Endodermal cell (in vitro differentiated cells): Measurements from ENCODE around the gene TKFC. TPM values are rescaled to one million over a fixed set of nuclear protein-coding genes. Genes with fewer than 3 reads are reported as not detected.
A peak's percentile ranks its signal among the peaks of the same experiment; 100 is the strongest.

Source experiments
- DNase-seq: peaks from one replicate; pipeline ENCODE4 v3.0.0-alpha.2; 2017
- H3K27ac ChIP-seq: 2 replicates; pipeline ENCODE4 v1.5.1; 2013; ENCODE audit warnings: mild to moderate bottlenecking, low read depth, low read length, moderate library complexity
- H3K27me3 ChIP-seq: 2 replicates; pipeline ENCODE4 v1.6.1; 2013; ENCODE audit warnings: mild to moderate bottlenecking, low read length, moderate library complexity; ENCODE audit not compliant: insufficient read depth, control insufficient read depth, poor library complexity, severe bottlenecking
- H3K36me3 ChIP-seq: 2 replicates; pipeline ENCODE4 v1.7.0; 2013; ENCODE audit warnings: mild to moderate bottlenecking, low read length, moderate library complexity; ENCODE audit not compliant: control insufficient read depth, insufficient read depth
- H3K4me1 ChIP-seq: one replicate; pipeline ENCODE4 v1.7.0; 2013; ENCODE audit warnings: low read length; ENCODE audit not compliant: control insufficient read depth, insufficient read depth
- H3K4me3 ChIP-seq: 2 replicates; pipeline ENCODE4 v1.5.1; 2013; ENCODE audit warnings: mild to moderate bottlenecking, low read length, moderate library complexity
- H3K9ac ChIP-seq: 2 replicates; pipeline ENCODE4 v1.6.1; 2013; ENCODE audit warnings: mild to moderate bottlenecking, low read length, moderate library complexity; ENCODE audit not compliant: poor library complexity, severe bottlenecking; ENCODE audit errors: extremely low read depth
- H3K9me3 ChIP-seq: 2 replicates; pipeline ENCODE4 v1.6.1; 2013; ENCODE audit warnings: mild to moderate bottlenecking, low read length, moderate library complexity; ENCODE audit not compliant: control insufficient read depth
- H3K27ac Mint-ChIP-seq: 2 replicates; pipeline ENCODE4 v1.8.0; 2020; ENCODE audit warnings: mixed read lengths
- H3K27me3 Mint-ChIP-seq: 2 replicates; pipeline ENCODE4 v1.8.0; 2021; ENCODE audit warnings: mild to moderate bottlenecking, mixed read lengths; ENCODE audit not compliant: insufficient read depth
- H3K36me3 Mint-ChIP-seq: 2 replicates; pipeline ENCODE4 v1.8.0; 2020; ENCODE audit warnings: low read depth, mixed read lengths
- H3K4me1 Mint-ChIP-seq: 2 replicates; pipeline ENCODE4 v1.8.0; 2020; ENCODE audit warnings: mixed read lengths
- H3K4me3 Mint-ChIP-seq: 2 replicates; pipeline ENCODE4 v1.8.0; 2020; ENCODE audit warnings: mild to moderate bottlenecking, moderate library complexity, mixed read lengths
- H3K9me3 Mint-ChIP-seq: 2 replicates; pipeline ENCODE4 v1.8.0; 2020; ENCODE audit warnings: mild to moderate bottlenecking, mixed read lengths
- CTCF ChIP-seq: fragments of 200-600 bp; sonication (generic); conservative IDR thresholded peaks from 2 replicates; pipeline ENCODE4 v1.5.0; 2021; ENCODE audit warnings: antibody characterized with exemption, mild to moderate bottlenecking
- WGBS, 2 experiments: methylation state at CpG; one replicate each; pipeline versions ENCODE4 v1.1.5 to v1.1.7; 2013; ENCODE audit warnings: missing lambda C conversion rate in 2 of 2, mixed read lengths in 1 of 2; ENCODE audit not compliant: insufficient coverage in 1 of 2, insufficient read length in 1 of 2; 5-methylcytosine and 5-hydroxymethylcytosine counted together
- total RNA-seq, 2 donors: library from RNA; stranded (reverse); fragmentation: NEBNext Ultra II Directional in 1 of 2; extraction: Animal tissue kit (Norgen Biotek cat#: 25700) in 1 of 2; gene quantifications; 2 replicates in 1 of 2; 3 replicates in 1 of 2; pipeline ENCODE4 v1.2.1, GENCODE V29; 2021

Gene TKFC
- total RNA-seq, 2 donors from 2014 or later = 93.7 to 116 TPM

GRCh38 chr11:61372659-61373420 lies 39.8 kb downstream of the TKFC start:
- H3K4me3 Mint-ChIP-seq = no peak overlapping the region
- 96 to 97% methylated on average over 7 to 8 of the region's 8 CpGs for WGBS, 2 experiments
- peaks cover 70% of the 10 kb centered on the region for H3K36me3 ChIP-seq
- H3K9ac ChIP-seq = no peak overlapping the region
- H3K27ac ChIP-seq = no peak overlapping the region
- peaks cover 58% of the 10 kb centered on the region for H3K9me3 ChIP-seq
- no peak for DNase-seq
- H3K4me3 ChIP-seq = peak overlapping the region; percentile 65
- no peaks in the 10 kb centered on the region for H3K4me1 Mint-ChIP-seq
- H3K4me1 ChIP-seq = no peaks in the 10 kb centered on the region
- H3K27me3 ChIP-seq = no peaks in the 10 kb centered on the region
- TF ChIP-seq CTCF = no peak
- peaks cover 79% of the 10 kb centered on the region for H3K36me3 Mint-ChIP-seq
- no peaks in the 10 kb centered on the region for H3K27me3 Mint-ChIP-seq
- no peak overlapping the region for H3K27ac Mint-ChIP-seq
- peaks cover 48% of the 10 kb centered on the region for H3K9me3 Mint-ChIP-seq

- no peaks in the 10 kb centered on the region for H3K4me1 ChIP-seq
- no peak overlapping the region for H3K4me3 ChIP-seq
- H3K36me3 Mint-ChIP-seq = peaks cover 51% of the 10 kb centered on the region
- H3K27ac Mint-ChIP-seq = no peak overlapping the region
- H3K9me3 Mint-ChIP-seq = peaks cover 45% of the 10 kb centered on the region
- no peaks in the 10 kb centered on the region for H3K27me3 ChIP-seq
- no peak overlapping the region for H3K9ac ChIP-seq
- H3K36me3 ChIP-seq = peaks cover 45% of the 10 kb centered on the region
- no peak for DNase-seq
- H3K27ac ChIP-seq = no peak overlapping the region
- peaks cover 58% of the 10 kb centered on the region for H3K9me3 ChIP-seq
- 93 to 95% methylated on average over 6 of the region's 6 CpGs for WGBS, 2 experiments
- no peaks in the 10 kb centered on the region for H3K4me1 Mint-ChIP-seq
- no peak overlapping the region for H3K4me3 Mint-ChIP-seq
- no peaks in the 10 kb centered on the region for H3K27me3 Mint-ChIP-seq
- TF ChIP-seq CTCF = no peak
These were observed 42.7 kb downstream of the TKFC start for GRCh38 chr11:61375761-61376108.

- Mint-ChIP-seq H3K4me1 (no peaks in the 10 kb centered on the region), H3K4me3 (no peak overlapping the region), H3K9me3 (peaks cover 29% of the 10 kb centered on the region), H3K27ac (no peak overlapping the region), H3K36me3 (peaks cover 38% of the 10 kb centered on the region), H3K27me3 (no peaks in the 10 kb centered on the region)
- Histone ChIP-seq H3K9me3 (peaks cover 43% of the 10 kb centered on the region), H3K36me3 (peaks cover 40% of the 10 kb centered on the region), H3K9ac (no peak overlapping the region), H3K27me3 (no peaks in the 10 kb centered on the region), H3K4me3 (no peak overlapping the region), H3K27ac (no peak overlapping the region), H3K4me1 (no peaks in the 10 kb centered on the region)
- no peak for DNase-seq
- 88 to 93% methylated on average over 4 to 5 of the region's 6 CpGs for WGBS, 2 experiments
- TF ChIP-seq CTCF = no peak
These were observed 44.6 kb downstream of the TKFC start for GRCh38 chr11:61377461-61378160.
